LNCaP clone FGC (cell line): Measurements from ENCODE around the gene STXBP6.

ENCODE experiments used
- DNase-seq: peaks from one replicate; pipeline ENCODE4 v3.0.0-alpha.2; 2011; ENCODE audit warnings: low read depth
- H3K4me3 ChIP-seq: 2 replicates; pipeline ENCODE4 v1.5.1; 2011; ENCODE audit warnings: mild to moderate bottlenecking, low read depth, low read length, control low read depth
- CTCF ChIP-seq: IDR thresholded peaks from 2 replicates; pipeline ENCODE4 v1.5.1; 2012; ENCODE audit warnings: mild to moderate bottlenecking; ENCODE audit not compliant: control insufficient read depth, insufficient read depth; ENCODE audit errors: extremely low read depth

The STXBP6 gene

DNA sequence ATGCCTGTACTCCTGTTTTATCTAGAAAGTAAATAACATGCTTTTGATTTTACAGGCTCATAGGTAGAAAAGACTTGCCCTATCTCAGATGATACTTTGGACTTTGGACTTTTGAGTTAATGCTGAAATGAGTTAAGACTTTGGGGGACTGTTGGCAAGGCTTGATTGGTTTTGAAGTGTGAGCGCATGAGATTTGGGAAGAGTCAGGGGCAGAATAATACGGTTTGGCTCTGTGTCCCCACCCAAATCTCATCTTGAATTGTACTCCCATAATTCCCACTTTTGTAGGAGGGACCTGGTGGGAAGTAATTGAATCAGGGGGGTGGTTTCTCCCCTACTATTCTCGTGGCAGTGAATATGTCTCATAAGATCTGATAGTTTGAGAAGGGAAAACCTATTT is 259.8 kb downstream of the STXBP6 start:
- H3K4me3 ChIP-seq = no peak overlapping the region

DNA sequence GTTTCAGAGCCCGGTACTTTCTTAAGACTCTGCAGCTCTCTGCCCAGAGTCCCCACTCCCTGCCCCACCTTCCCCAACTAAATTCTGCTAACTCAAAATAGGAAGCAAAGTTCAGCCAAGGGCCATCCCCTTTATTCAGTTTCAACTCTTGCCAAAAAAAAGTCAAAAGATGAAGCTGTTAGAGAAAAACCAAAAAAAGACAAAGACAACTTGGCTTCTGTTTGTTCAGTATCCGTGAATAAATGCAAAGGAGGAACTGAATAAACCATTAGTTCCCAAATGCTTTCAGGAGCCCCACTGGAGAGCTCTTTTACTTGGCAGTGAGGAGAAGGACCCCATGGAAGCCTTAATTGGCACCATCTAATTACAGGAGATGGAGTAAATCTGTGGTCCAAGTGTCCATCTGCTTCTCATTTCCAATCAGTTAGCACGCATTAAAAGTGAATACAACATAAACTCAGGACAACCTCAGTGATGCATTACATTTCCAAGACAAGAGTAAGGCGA is 260.5 kb downstream of the STXBP6 start:
- DNase-seq = no peak
- no peak for TF ChIP-seq CTCF

More for the DNA sequence above, 259.8 kb downstream of the STXBP6 start:
- no peak for DNase-seq
- TF ChIP-seq CTCF = no peak

DNA sequence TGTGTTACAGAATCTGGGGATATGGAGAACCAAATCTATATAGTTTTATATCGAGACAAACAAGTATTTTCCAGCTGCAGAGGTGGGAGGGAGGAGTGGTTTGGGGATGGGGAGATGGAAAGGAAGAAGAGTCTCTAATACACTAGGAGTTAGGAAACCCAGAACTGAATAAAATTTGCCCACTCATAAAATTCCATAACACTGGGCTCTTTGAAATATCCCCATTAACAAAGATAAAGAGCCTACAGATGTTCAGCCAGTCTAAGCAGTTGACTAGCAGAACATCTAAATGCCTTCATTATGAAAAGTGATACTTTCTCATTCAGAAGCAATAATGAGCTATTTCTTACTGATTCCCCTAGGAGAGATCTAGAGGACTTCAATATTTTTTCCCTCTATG is 264.2 kb downstream of the STXBP6 start:
- no peak for DNase-seq
- no peak overlapping the region for H3K4me3 ChIP-seq
- no peak for TF ChIP-seq CTCF

More for the DNA sequence above, 260.5 kb downstream of the STXBP6 start:
- H3K4me3 ChIP-seq = no peak overlapping the region

DNA sequence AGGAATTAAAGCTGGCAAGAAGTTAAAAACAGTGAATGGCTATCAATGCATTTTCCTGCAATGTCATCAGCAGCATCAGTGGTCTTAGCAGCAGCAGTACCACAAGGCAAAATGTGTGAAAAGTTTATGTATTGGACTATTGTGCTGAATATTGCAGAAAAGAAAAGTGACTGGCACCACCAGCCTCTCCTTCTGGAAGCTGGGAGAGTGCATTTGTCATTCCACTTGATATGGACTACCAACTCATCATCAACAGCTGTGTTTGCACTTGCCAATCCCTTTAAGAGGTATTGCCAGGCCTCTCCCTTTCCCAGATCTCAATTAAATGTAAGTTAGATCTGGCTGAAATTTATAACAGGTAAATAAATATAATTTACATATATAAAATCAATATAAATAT is 265.0 kb downstream of the STXBP6 start:
- DNase-seq = no peak
- TF ChIP-seq CTCF = no peak
- no peak overlapping the region for H3K4me3 ChIP-seq

DNA sequence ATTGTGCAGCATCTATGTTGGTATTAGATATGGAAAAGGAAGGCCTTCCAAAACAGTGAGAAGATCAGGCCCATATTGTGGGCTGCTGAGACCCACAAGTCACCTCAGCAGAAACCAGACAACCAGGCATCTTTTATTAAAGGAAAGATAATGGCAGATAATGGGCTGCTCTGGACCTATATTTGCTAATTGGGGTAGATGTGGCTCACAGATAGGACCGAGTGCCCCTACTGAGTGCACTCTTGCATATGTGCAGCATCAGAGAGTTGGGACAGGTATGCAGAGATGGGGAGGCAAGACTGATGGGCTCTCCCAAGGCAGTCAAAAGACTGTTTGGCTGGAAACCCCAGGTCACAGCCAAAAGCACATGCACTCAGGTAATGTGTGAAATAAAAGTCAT is 266.2 kb downstream of the STXBP6 start:
- no peak for DNase-seq
- no peak for TF ChIP-seq CTCF
- no peak overlapping the region for H3K4me3 ChIP-seq

GRCh38 chr14:24780281-24780680 is 269.7 kb downstream of the STXBP6 start:
- no peak overlapping the region for H3K4me3 ChIP-seq
- no peak for TF ChIP-seq CTCF
- no peak for DNase-seq

- no peak overlapping the region for H3K4me3 ChIP-seq
- TF ChIP-seq CTCF = no peak
- no peak for DNase-seq
Observed at GRCh38 chr14:24777678-24778077, 272.3 kb downstream of the STXBP6 start.
